GM20431 (cell line): ENCODE results near the gene G2E3.
"Not testable (repeated sequence)": the region's sequence is repeated elsewhere in the genome, so short reads cannot be mapped to it uniquely, and the experiment has no call there.

ENCODE experiments used
- in situ Hi-C: fragments of 300-500 bp; cut with MseI, MboI; formaldehyde crosslinking; loops from one replicate; pipeline ENCODE4 v1.15.0; 2020; ENCODE audit warnings: low sequenced_read_pairs; ENCODE audit not compliant: unreplicated experiment

Gene G2E3

DNA sequence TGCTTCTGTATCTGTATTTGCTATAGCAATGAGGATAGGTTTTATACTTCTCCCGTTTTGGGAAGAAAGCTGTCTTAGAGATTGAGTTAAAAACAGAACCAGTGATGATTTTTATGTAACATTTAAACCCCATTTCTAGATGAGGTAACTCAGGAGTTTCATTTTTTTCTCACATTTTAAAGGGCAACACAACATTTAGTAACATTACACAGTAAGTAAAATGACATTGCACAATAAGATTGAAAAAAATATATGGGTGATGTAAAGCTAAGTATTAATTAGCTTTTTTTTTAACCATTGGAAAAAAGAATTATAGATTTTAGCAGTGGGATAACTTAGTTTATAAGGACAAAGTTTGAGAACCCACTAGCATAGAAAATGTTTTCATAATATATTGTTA is 38.0 kb downstream of the G2E3 start:
- in situ Hi-C loops: no loop called here

DNA sequence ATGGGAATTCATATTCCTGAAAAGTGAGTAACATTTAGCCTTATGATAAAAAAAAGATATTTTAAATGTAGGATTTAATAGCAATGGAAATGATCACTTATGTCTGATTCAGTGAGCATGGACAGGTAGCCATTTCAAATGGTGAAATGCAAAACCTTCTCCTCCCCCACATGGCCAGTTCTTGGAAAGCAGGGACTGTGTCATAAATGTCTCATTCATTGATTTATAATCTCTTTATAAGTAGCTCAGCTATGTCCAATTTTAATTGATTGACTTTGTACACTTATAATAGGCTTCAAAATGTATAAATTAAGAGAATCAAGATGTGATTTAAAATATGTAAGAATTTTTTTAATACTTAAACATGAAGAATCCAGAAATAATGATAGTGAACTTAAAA is 38.5 kb downstream of the G2E3 start:
- in situ Hi-C loops: no loop called here

DNA sequence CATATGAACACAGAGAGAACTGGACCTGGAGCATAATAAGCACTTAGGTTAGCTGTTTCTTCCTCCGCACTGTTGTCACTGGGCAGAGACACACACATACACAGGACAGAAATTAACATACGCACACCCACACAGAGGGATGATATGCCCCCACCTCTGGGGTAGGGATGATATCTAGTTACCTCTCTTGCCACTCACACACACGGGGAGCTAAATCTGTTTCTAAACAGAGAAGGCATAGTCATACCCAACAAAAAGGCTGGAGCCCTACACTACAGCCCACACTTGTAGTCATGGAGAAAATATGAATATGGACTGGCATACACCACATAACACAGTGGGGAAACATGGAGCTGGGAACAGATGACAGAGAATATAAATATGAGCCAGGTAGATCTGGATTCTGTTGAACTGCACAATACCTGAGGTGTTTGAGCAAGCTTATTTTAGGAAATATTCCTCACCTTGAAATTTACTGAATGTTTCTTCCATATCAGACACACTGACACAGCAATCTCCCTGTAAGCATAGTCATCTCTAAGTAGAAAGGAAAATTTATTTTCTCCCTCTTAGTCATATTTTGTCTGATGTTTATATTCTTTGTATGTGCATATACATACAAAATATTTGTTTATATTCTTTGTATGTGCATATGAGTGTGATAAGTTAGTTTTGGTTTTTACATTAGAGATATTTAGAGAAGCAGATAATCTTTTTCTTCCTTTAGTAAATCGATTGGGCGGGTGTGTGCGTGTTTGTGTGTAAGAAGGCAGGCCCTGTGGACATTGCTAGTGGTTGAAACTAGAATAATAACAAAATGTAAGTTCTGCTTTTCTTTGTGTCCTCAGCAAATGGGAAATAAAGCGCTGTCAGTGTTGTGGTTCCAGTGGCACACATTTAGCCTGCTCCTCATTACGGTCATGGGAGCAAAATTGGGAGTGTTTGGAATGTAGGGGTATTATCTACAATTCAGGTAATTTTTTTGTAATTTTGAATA is 42.3 kb downstream of the G2E3 start:
- in situ Hi-C loops: no loop called here

DNA sequence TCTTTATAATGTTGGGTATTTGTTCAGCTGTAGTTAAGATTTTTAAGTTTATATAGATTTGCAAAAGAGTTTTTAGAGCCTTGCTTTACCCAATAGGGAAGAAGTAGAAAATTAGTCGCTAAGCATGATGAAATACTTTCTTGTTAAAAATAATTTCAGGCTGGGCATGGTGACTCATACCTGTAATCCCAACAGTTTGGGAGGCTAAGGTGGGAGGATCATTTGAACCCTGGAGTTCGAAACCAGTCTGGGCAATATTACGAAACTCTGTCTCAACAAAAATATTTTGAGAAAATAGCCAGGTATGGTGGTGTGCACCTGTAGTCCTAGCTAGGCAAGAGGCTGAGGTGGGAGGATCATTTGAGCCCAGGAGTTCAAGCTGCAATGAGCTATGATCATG is 44.4 kb downstream of the G2E3 start:
- in situ Hi-C loops: no loop called here

DNA sequence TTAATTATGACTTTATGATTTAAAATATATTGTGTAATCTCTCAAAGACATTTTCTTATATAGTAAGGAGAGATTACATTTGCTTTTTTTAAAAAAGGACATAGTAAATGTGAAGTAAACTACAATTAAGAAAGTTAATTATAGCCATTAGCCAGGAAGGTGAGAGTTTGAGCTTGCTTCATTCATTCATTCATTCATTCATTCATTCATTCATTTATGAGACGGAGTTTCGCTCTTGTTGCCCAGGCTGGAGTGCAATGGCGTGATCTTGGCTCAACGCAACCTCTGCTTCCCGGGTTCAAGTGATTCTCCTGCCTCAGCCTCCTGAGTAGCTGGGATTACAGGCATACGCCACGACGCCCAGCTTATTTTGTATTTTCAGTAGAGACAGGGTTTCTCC is 45.7 kb downstream of the G2E3 start:
- in situ Hi-C loops: not testable (repeated sequence)

DNA sequence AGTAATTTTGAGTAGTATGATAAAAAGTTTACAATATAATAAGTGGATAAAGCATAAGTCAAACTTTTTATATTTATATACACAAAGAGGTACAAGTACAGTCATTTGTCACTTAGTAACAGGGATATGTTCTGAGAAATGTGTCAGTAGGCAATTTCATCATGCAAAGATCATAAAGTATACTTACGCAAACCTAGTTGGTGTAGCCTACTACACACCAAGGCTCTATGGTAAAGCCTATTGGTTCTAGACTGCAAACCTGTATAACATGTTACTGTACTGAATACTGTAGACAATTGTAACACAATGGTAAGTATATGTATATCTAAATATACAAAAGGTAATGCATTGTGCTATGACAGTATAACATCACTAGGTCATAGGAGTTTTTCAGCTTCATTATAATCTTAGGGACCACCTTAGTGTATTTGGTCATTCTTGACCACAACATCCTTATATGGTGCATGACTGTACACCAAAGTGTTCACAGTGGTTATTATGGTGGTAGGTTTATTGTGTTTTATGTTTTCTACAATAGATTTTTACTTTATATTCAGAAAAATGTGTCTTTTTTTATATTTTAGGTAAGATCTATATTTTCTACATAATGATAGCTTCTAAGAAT is 48.3 kb downstream of the G2E3 start:
- in situ Hi-C loops: no loop called here

DNA sequence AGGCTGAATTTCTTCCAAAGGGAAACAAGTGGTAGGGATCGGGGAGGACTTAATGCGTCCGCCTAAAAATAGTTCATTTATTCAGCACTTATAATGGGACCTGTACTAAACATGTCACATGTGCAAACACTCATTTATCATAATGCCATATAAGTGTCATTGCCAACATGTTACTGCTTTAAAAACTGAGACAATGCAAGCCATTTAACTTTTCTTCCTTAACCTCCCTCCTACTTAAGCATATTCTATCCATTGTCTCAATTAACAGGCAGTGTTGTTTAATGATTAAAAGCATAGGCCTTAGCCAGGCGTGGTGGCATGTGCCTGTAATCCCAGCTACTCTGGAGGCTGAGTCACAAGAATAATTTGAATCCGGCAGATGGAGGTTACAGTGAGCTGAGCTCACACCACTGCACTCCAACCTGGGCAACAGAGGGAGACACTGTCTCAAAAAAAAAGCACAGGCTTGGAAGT is 49.6 kb downstream of the G2E3 start:
- in situ Hi-C loops: no loop called here

DNA sequence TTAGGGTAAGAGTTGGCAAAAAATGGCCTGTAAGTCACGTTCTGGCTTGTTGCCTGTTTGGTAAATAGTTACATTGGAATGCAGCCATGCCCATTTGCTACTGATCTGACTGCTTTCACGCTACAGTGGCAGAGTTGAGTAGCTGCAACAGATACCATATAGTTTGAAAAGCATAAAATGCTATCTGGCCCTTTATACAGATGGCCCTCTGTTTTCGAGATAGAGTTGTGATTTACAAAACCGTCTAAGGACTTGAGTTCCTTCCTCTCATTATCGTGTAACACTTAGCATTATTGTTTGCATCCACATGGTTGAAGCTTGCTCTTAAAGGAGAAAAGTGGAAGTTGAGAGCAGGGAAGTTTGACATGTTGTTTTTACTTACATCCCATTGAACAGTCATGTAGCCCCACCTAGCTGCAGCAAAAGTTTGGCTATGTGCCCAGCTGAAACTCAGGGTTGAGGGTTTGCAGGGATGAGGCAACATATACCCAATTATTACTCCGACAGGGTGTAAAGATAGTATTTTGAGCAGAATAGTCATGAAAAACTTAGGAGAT is 51.9 kb downstream of the G2E3 start:
- in situ Hi-C loops: no loop called here

DNA sequence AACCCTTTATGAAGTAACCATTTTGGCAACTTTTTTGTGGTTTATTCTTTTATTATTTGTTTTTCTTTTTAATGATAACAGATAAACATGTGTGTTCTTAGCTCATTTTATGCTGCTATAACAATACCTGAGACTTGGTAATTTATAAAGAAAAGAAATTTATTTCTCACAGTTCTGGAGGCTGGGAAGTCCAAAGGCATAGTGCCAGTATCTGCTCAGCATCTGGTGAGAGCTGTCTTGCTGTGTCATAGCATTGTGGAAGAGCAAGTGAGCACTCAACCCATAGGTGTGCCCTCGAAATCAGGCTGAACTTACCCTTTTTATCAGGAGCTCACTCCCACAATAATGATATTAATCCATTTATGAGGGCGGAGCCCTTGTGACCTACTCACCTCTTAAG is 55.2 kb downstream of the G2E3 start:
- in situ Hi-C loops: no loop called here

DNA sequence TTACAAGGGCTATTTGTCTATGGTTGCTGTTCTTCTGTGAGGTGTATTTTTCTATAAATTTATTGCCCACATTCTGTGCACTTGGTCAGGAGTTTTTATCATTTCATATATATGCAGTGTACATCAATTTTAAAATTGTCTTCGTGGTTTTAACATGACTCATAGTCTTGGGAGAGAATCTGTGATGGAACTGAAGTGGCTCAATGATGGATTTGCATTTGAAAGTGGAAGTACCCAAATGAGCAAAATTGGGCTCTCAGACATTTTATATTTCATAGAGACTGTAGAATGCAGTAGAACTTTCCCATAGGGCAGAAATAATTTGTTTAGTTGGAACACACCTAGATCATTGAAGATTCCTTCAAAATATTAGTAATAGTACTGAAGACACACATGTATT is 61.2 kb downstream of the G2E3 start:
- in situ Hi-C loops: no loop called here

DNA sequence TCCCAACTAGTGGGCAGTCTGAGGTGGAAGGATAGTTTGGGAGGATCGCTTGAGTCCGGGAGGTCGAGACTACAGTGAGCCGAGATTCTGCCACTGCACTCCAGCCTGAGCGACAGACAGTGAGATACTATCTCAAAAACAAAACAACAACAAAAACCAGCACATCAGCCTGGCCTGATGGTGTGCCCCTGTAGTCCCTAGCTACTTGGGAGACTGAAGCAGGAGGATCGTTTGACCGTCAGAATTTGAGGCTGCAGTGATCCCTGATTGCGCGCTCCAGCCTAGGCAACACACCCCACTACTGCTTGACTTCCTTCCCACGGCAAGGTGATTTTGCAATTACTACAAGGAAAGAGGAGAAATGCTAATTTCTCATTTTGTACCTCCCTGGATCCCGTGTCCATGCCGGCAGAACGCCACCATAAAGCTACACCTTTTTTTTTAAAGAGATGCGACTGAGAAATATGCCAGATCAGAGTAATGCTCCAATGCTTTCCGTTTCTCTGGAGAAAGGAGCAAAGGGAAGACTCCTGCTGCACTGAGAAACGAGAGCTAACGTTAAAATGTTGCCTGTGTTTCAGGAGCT is 62.5 kb downstream of the G2E3 start:
- in situ Hi-C loops: no loop called here

DNA sequence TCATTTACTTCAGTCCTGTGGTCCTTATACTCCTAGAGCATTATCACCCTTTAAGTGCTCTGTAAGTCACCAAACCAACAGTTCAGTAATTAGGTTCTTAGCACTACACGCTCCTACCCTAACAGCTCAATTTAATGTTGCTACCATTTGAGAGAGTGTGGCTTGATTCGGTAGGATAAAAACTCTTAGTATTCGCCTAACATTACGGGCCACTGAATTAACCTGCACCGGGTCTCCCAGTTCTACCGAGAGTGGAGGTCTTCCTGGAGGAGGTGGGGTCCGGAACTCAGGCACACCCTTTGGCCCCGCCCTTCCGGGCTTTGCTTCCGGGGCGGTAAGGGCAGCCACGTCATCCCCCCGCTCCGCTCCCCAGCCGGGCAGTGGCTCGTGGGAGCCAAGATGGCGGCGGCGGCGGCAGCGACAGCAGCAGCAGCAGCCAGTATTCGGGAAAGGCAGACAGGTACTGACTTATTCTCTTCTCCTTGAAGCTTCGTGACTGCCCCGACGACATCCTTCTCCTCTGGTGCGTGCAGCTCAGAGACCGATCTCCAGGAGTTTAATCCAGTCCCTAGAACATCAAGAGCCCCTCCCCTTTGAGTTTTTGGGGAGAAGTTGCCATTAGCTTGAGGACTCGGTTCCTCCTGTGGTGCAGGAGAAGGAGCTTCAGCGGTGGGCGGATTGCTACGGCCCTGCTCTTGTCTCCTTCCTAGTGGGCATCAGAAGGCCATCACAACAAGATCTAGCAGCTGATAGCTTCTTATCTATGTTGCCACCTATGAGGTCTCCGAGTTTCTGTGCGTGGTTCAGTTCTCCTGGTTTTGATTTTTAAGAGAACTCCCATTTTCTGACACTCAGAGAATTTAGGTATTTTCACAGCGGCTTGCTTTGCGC is 63.2 kb downstream of the G2E3 start, which contains the start of gene SCFD1:
Gene SCFD1, plus strand, starts transcription at position 380 of the 891 bp plus-strand sequence. Its CDS starts 20 bp downstream, at position 400.
- in situ Hi-C loops: no loop called here

DNA sequence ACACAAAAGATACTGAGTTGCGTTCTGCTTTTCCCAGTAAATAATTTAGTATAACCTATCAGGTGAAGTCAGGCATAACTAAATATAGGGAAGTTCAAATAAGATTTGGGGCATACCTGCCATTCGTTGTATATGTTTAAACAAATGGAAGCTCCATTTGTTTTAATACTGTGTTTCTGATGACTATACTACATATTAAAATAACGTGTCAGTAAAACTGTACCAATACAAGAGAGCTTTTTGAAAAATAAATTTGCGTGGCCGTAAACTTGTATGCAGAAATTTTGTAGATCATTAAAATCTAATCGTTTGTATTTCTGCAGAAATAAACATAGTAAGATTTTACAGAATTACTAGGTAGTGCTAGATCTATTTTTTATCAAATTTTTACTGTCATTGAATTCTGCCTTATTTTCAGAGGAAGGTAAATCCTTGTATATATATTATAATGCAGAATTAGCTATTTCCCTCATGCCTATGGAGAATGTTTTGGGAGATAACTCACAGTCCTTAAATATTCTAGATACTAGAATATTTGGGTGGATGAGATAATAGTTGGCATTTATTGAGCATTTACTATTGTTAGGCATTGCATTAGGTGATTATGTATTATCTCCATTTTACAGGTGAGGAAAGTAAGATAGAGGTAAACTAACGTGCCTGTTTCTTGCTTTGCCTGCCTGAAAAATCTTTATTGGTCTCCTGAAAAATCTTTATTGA is 64.6 kb downstream of the G2E3 start:
- in situ Hi-C loops: no loop called here

DNA sequence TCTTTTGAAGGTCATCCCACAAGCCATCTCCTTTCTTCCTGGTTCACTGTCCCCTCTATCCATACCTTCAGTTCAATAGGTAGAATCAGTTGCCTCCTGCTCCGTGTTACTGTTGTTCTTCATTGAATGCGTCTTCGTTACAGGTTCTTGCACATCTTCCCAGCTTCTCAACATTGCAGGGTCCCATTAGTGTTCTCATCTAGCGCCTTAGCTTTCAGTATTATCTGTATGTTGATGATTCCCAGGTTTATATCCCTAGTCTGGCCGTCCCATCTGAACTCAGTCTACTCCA is 65.1 kb downstream of the G2E3 start:
- in situ Hi-C loops: no loop called here

DNA sequence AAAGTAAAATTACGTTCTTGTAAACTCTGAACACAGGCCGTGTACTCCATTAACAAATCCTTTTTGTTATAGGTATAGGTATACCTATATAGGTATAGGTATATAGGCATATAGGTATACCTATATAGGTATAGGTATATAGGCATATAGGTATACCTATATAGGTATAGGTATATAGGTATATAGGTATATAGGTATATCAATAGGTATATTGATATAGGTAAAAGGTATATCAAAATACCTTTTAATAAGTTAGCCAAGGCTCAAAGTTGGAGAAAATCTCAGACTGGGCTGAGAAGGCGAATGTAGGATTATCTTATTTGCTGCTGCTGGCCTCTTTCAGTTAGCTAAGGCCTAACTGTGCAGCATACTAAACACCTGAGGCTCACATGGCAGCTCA is 66.6 kb downstream of the G2E3 start:
- in situ Hi-C loops: no loop called here

DNA sequence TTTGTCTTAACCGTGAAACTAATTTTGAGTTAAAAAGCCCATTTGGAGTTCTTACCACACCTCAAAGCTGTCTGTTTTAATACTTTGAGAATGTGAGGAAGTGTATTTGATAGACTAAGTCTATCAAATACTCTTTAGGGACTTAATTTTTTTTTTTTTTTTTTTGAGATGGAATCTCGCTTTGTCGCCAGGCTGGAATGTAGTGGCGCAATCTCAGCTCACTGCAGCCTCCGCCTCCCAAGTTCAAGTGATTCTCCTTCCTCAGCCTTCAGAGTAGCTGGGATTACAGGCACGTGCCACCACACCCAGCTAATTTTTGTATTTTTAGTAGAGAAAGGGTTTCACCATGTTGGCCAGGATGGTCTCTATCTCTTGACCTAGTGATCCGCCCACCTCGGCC is 70.5 kb downstream of the G2E3 start:
- in situ Hi-C loops: not testable (repeated sequence)

DNA sequence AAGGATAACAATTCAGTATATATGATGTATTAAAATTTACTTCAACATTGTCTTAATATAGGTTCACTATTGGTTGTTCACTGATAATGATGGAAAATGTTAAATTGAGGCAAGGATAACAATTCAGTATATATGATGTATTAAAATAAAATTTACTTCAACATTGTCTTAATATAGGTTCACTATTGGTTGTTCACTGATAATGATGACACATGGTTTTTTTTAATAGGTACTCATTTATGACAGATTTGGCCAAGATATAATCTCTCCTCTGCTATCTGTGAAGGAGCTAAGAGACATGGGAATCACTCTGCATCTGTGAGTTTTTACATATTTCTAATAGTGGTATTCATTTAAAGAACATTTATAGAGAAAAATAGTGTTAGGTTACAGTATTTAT is 71.3 kb downstream of the G2E3 start:
- in situ Hi-C loops: no loop called here

DNA sequence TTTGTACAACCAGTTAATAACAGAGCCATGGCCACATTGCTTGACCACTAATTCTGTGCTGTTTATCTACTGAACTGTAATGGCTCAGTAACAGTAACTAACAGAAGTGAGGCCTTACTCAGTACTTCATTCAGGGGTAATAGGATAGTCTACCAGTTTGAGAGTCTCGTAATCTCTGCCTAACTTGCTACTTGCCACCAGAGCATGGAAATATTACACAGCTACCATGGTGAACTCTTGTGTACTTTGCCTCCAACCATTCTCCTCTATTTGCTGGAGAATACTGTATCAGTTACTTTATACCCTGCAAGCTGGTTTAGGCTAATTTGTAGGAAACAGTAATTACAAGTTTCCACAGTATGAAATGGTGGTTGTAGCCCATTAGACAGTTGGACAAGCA is 73.8 kb downstream of the G2E3 start:
- in situ Hi-C loops: no loop called here

DNA sequence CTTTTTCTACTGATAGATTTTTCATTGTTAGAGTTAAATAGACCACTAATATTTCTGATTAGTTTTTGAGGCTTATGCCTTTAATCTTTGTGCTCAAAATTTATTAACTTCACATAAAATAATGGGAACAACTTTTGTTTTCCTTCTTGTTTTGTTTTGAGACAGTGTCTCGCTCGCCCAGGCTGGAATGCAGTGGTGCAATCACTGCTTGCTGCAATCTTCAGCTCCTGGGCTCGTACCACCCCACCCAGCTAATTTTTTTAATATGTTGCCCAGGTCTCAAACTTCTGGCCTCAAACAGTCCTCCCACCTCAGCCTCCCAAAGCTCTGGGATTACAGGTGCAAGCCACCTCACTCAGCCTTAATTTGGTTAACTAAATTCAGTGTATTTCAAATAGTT is 80.0 kb downstream of the G2E3 start:
- in situ Hi-C loops: no loop called here
